ENCODE measurements around the gene TBC1D12. TPM values are rescaled to one million over a fixed set of nuclear protein-coding genes. Genes with fewer than 3 reads are reported as not detected.
A peak's percentile ranks its signal among the peaks of the same experiment; 100 is the strongest.
"Not testable (repeated sequence)": the region's sequence is repeated elsewhere in the genome, so short reads cannot be mapped to it uniquely, and the experiment has no call there.

Gene TBC1D12
- total and polyA plus RNA-seq, 2 experiments from 2014 or later, result 5.3 to 8.5 TPM

DNA sequence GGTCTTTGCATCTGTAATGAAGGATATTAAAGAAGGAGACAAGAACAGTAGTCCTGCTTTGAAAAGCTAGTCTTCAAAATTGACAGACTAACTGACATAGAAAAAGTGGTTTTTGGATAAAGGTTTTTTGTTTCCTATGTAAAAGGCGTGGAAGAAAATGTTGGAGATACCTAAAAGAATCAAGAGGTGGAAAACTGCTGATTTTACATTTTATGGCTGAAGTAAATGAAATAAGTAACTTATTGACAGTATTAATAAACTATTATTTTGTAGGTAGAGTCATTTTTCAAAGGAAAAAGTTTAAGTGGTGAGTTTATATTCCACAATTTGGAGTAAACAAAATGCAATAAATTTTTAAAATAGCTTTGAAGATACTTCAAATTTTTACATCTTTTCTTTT, 130.7 kb downstream of the TBC1D12 start:
- Histone ChIP-seq H3K9me3 (ENCODE audit: low read depth) (no peaks in the 10 kb centered on the region), H3K4me1 (ENCODE audit: low read depth) (no peaks in the 10 kb centered on the region), H3K27me3 (no peaks in the 10 kb centered on the region), H3K27ac (no peak overlapping the region), H3K4me3 (no peak overlapping the region), H3K36me3 (no peaks in the 10 kb centered on the region)
- no peak for DNase-seq (ENCODE audit: low read depth in 1 of 2, low spot score in 1 of 2)
- no peak for TF ChIP-seq CTCF (IDR thresholded peaks at IDR 0.05; ENCODE audit: low read depth, low read length)

DNA sequence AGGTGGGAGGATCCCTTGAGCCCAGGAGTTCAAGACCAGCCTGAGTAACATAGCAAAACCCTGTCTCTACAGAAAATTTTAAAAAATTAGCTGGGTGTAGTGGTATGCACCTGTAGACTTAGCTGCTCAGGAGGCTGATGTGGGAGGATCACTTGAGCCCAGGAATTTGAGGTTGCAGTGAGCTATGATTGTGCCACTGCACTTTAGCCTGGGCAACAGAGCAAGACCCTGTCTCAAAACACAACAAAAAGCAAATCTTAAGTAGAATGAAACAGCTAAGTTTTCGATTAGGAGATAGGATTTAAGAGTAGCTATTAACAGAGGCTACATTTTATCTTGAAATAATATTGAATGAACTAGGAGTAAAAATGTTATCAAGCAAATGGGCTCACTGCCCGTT, 139.9 kb downstream of the TBC1D12 start:
- H3K27me3 ChIP-seq; H3K27ac ChIP-seq; DNase-seq (ENCODE audit: low read depth in 1 of 2, low spot score in 1 of 2): not testable (repeated sequence)

GRCh38 chr10:94545391-94546048, 143.2 kb downstream of the TBC1D12 start, which contains the start of gene HELLS:
Gene HELLS (plus strand): TSS chr10:94545788. CDS start chr10:94545922, 134 bp downstream.
- H3K27me3 ChIP-seq, result no peaks in the 10 kb centered on the region
- peak within 1 kb of the TSS; percentile 24 for H3K27ac ChIP-seq
- no peaks in the 10 kb centered on the region for H3K36me3 ChIP-seq
- H3K9me3 ChIP-seq (ENCODE audit: low read depth), result no peaks in the 10 kb centered on the region
- no peak for TF ChIP-seq CTCF (IDR thresholded peaks at IDR 0.05; ENCODE audit: low read depth, low read length)
- DNase-seq (ENCODE audit: low read depth in 1 of 2, low spot score in 1 of 2), result peak; percentile 88 to 93
- no peaks in the 10 kb centered on the region for H3K4me1 ChIP-seq (ENCODE audit: low read depth)
- peak within 1 kb of the TSS; percentile 85 for H3K4me3 ChIP-seq

More for the DNA sequence above, 139.9 kb downstream of the TBC1D12 start:
- H3K4me3 ChIP-seq; H3K4me1 ChIP-seq (ENCODE audit: low read depth); H3K9me3 ChIP-seq (ENCODE audit: low read depth); H3K36me3 ChIP-seq: not testable (repeated sequence)

DNA sequence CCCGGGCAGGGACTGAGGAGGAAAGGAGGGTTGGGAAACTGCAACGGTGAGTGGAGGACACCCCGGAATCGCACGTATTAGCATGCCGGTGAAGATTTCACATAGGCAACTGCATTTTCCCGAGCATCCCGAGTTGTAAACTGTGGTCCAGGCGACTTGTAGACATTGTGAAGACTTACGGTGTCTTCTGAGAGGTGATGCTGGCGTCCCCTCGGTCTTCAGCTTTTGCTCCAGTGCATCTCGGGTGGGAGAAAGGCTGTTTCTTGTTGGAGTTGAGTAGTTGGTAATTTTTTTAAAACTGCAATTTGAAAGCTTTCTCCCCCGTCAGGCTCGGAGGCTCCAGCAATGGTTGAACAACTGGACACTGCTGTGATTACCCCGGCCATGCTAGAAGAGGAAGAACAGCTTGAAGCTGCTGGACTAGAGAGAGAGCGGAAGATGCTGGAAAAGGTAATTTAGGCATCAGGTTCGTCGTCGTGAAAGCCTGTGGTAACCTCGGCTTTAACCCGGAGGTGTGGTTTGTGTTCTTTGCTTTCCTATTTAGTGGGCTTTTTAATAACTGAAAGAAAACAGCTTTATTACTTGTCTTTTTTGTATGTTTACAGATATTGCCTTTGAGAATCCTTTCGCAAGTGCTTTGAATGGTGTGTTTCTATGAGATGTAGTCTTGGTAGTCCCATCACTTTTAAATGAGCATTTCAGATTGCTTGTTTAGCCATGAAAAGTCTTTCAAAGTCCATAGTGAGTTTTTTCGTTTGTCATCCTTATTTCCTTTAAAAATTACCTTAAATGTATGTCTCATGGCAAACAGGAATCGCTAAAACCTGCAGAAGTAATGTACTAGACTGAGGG, 143.9 kb downstream of the TBC1D12 start:
- peak; percentile 27 for DNase-seq (ENCODE audit: low read depth in 1 of 2, low spot score in 1 of 2)
- Histone ChIP-seq H3K9me3 (ENCODE audit: low read depth) (no peaks in the 10 kb centered on the region), H3K4me1 (ENCODE audit: low read depth) (no peaks in the 10 kb centered on the region), H3K36me3 (no peaks in the 10 kb centered on the region), H3K27me3 (no peaks in the 10 kb centered on the region), H3K27ac (peak overlapping the region; percentile 24), H3K4me3 (peak overlapping the region; percentile 85)
- TF ChIP-seq CTCF (IDR thresholded peaks at IDR 0.05; ENCODE audit: low read depth, low read length), result no peak

DNA sequence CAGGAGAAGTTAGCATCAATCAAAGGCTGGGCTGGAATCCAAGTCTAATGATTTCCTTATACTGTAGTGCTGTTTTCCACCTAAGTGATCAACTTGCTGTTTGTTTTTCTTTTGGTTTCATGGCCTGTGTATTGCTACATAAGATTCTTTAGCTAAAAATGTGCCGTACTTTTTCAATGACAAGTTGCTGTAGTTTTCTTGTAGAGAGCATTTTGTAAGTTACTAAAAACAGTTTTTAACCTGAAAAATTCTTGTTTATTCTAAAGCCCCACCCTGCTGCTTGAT, 144.5 kb downstream of the TBC1D12 start:
- TF ChIP-seq CTCF (IDR thresholded peaks at IDR 0.05; ENCODE audit: low read depth, low read length), result no peak
- Histone ChIP-seq H3K4me3 (peak overlapping the region; percentile 85), H3K36me3 (no peaks in the 10 kb centered on the region), H3K27ac (no peak overlapping the region), H3K9me3 (ENCODE audit: low read depth) (no peaks in the 10 kb centered on the region), H3K4me1 (ENCODE audit: low read depth) (no peaks in the 10 kb centered on the region), H3K27me3 (no peaks in the 10 kb centered on the region)
- peak in 1 of 2 donors; percentile 7 for DNase-seq (ENCODE audit: low read depth in 1 of 2, low spot score in 1 of 2)

DNA sequence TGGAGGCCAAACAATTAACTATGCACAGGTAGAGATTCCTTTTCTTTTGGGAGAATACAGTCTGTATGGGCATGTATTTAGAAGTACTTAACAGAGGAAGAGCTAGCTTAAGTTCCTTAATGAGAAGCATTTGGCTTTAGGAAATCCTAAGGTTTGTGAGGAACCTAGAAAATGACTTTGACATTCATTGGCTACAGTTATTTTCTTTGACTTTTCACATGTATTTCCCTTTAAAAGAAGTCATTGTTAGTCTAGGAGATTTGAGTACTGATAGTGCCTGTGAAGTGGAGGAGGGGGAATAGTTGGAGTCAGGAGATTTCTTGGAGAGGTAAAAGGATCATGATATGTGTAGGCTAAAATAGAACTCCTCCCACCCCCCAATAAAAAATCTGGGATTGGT, 146.9 kb downstream of the TBC1D12 start:
- Histone ChIP-seq H3K27me3 (no peaks in the 10 kb centered on the region), H3K9me3 (ENCODE audit: low read depth) (no peaks in the 10 kb centered on the region), H3K4me3 (no peak overlapping the region), H3K4me1 (ENCODE audit: low read depth) (no peaks in the 10 kb centered on the region), H3K36me3 (no peaks in the 10 kb centered on the region), H3K27ac (no peak overlapping the region)
- no peak for TF ChIP-seq CTCF (IDR thresholded peaks at IDR 0.05; ENCODE audit: low read depth, low read length)
- DNase-seq (ENCODE audit: low read depth in 1 of 2, low spot score in 1 of 2), result no peak

DNA sequence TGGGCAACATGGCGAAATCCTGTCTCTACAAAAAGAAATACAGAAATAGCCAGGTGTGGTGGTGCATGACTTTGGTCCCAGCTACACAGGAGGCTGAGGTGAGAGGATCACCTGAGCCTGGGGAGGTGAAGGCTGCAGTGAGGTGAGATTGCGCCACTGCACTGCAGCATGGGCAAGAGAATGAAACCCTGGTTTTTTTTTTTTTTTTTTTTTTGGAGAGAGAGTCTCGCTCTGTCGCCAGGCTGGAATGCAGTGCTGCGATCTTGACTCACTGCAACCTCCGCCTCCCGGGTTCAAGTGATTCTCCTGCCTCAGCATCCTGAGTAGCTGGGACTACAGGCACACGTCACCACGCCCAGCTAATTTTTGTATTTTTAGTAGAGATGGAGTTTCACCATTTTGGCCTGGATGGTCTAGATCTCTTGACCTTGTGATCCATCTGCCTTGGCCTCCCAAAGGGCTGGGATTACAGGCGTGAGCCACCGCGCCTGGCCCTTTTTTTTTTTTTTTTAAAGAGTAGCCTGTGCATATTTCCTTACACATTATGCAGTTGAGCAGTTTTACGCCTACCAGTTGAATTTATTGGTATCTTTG, 165.5 kb downstream of the TBC1D12 start:
- H3K27me3 ChIP-seq; H3K36me3 ChIP-seq; H3K27ac ChIP-seq; H3K4me1 ChIP-seq (ENCODE audit: low read depth); H3K4me3 ChIP-seq; DNase-seq (ENCODE audit: low read depth in 1 of 2, low spot score in 1 of 2); H3K9me3 ChIP-seq (ENCODE audit: low read depth): not testable (repeated sequence)

All from cardiac muscle cell (in vitro differentiated cells and primary cell).